Omental fat pad (tissue), 4 donors: ENCODE measurements around the gene COL6A1. TPM values are rescaled to one million over a fixed set of nuclear protein-coding genes. Genes with fewer than 3 reads are reported as not detected.
A peak's percentile ranks its signal among the peaks of the same experiment; 100 is the strongest.

Experiments used
- ATAC-seq: fragments of 150-250 bp; one replicate; pipeline ENCODE4 v1.9.1; 2016; ENCODE audit warnings: mild to moderate bottlenecking, moderate library complexity; ENCODE audit not compliant: low FRiP score
- DNase-seq: peaks from one replicate; pipeline ENCODE4 v3.0.0-alpha.2; 2019; ENCODE audit warnings: low spot score
- total RNA-seq, 4 donors: library from RNA; depleted of rRNA; stranded (reverse); fragments of >200 nt; gene quantifications; one replicate each; pipeline ENCODE4 v1.1.0, GENCODE V29; 2016
- TF ChIP-seq, protein P1 (sequence below), 3 donors: fragments of 450-650 bp; IDR thresholded peaks; one replicate each; pipeline ENCODE4 v1.5.1; 2016 to 2017; ENCODE audit warnings: antibody characterized with exemption in 3 of 3, mild to moderate bottlenecking in 3 of 3, moderate library complexity in 2 of 3

The COL6A1 gene
- total RNA-seq, 4 donors from 2014 or later, result 410 to 1,024 (median 521) TPM

DNA sequence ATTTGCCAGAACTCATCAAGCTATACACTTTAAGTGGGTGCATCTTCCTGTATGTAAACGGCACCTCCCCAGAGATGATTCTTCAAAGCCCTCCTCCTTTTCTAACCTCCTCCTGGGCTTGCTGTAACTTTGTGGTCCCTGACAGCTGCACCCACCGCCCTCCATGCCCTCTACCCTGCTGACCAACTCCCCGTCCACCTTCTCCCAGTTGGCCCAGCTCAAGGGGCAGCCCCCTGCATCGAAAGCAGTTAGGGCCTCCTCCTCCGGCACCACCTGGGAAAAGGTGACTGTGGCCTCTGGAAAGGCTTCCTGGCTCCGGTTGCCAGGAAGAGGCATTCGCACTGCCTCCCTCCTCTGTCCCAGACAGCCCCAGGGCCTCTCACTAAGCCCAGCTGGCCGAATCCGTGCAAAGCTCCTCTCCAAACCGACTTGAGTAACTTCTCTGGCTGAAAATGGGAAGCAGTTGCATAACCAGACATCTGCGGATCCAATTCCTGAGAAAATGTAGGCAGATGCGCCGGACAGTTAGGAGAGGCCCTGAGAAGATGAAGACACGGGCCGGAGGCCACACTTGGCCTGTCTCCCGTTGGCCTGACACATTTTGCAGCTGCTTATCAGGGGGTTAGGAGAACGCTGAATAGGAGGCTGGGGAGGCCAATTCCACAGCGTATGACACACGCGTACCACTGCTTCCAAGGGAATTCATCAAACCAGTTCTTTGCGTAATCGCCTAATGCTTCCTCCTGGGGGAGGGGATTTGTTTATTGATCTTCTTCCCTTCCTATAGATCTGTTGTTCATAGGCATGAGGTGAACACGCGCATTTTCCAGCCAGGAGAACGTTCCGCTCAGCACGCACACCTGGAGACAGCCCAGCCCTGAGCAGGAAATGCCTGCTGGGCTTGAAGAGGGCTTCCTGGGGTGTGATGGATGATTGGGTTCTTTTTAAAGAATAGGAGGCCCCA is 67.6 kb downstream of the COL6A1 start:
- TF ChIP-seq, protein P1, sequence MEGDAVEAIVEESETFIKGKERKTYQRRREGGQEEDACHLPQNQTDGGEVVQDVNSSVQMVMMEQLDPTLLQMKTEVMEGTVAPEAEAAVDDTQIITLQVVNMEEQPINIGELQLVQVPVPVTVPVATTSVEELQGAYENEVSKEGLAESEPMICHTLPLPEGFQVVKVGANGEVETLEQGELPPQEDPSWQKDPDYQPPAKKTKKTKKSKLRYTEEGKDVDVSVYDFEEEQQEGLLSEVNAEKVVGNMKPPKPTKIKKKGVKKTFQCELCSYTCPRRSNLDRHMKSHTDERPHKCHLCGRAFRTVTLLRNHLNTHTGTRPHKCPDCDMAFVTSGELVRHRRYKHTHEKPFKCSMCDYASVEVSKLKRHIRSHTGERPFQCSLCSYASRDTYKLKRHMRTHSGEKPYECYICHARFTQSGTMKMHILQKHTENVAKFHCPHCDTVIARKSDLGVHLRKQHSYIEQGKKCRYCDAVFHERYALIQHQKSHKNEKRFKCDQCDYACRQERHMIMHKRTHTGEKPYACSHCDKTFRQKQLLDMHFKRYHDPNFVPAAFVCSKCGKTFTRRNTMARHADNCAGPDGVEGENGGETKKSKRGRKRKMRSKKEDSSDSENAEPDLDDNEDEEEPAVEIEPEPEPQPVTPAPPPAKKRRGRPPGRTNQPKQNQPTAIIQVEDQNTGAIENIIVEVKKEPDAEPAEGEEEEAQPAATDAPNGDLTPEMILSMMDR (IDR thresholded peaks at IDR 0.05), result no peak
- ATAC-seq (peak; percentile 94), DNase-seq (peak; percentile 44)

DNA sequence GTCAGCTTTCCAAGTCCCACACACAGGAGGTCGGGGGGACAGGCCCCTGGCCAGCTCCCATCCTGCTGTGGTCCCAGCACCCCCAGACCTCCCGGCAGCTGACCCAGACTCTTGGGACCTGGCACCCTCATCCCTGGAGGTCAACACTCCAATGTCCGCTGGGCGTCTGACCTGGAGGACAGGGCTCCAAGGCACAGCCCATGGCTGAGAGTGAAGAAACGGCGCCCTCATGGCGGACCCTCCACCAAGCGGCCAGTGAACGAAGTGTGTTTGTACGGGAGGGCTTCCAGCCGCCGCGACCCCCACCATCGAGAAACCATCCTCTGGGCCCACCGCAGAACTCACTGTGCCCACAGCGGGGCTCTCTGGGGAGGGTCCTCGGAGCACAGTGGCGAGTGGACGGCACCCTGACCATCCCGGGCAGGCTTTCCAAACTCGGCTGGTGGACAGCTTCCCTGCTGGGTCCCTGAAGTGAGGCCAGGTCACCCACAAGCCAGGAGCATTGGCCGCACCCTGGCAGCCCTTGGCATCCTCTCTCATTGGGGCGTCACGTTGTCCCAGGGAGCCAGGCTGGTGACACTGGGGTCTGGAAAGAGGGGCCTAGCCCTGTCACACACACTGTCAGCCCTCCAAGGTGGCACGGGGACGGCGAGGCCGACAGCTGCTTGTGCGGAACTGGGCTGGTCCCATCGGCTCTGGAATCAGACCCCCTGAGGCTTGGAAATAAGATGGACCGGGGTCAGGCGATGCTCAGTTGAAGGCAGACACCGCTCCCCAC is 68.5 kb downstream of the COL6A1 start:
- TF ChIP-seq, protein P1 (IDR thresholded peaks at IDR 0.05), result no peak
- peak; percentile 5 for ATAC-seq
- DNase-seq, result peak; percentile 21

DNA sequence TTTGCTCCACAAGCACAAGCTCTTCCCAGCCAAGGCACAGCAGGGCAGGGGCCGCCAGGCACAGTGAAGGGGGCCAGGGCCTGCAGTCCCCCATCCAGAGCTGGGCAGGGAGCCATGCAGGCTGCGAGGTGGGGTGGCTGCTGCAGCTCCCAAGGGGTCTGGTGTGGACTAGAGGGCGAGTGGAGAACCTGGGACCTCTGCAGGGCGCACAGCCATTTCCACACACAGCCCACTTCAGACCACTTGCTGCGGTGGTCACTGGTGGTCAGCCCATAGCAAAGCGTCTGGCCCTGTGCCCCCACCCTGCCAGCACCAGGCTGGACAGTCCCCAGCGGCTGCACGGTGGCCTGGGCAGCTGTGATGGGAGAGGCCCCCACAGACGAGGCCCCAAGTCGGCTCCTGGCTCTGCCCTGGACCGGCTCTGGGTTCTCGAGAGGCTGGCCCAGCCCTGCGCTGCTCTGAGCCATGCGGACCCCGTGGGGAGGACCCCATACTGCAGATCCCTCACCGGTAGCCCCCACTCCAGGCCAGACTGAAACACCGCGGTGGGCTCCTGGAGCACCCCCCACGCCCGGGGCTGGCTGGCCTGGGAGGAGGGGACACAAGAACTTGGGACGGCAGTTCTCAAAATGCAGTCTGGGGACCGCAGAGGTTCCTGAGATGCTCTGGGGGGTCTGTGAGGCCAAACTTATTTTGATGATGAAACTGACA is 69.3 kb downstream of the COL6A1 start:
- DNase-seq (no peak), ATAC-seq (no peak)
- TF ChIP-seq, protein P1 (IDR thresholded peaks at IDR 0.05), result no peak

DNA sequence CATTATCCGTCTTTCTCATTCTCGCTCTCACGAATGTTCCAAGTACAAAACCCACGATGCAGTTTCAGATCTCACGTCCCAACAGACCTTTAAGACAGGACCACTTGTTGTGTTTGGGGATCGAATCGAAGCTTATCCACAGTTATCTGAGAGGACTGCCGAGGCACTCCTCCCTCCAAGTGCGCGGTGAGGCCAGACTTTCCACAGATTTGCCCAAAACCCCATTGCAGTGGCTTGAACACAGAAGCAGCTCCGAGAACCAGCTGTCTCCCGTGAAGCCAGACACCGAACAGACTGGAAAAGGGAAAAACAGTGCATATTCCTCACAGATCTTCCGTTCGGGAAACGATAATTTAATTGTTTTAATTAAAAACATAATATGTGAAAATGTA is 69.8 kb downstream of the COL6A1 start:
- ATAC-seq (no peak), DNase-seq (no peak)

DNA sequence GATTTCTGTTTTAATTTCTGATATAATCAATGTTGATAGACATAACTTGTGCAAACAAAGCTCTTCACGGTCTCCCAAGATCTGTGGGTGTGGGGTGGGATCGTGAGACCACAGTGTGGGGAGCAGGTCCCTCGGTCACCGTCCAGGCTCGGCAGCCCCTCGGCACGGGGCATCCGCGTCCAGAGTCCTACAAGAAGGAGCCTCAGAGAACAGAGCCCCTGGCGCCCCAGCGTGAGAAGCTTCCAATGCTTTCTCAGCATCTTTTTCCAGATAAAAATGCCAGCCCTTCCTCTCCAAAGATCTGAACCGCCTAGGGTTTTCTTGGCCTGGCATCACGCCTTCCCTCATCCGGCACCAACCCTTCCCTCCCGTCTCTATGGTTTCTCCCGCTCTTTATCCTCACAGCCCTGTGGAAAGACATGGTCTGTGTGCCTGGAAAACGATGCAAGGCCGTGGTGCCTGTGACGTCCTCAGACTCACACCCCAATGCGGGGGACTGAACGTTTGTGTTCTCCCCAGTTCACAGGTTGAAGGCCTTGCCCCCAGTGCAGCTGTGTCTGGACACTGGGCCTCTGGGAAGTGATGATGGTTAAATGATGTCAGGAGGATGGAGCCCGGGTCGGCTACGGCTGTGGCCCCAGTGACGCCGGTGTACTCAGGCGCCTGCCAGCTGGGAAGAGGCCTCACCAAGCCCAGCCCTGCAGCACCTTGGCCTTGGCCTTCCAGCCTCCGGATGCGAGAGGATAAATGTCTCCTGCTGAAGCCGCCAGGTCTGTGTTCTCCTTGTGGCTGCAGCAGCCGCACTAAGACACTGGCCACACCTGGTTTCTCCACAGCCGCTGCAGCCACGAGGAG is 70.5 kb downstream of the COL6A1 start:
- TF ChIP-seq, protein P1 (IDR thresholded peaks at IDR 0.05), result no peak
- DNase-seq (no peak), ATAC-seq (no peak)

More for the DNA sequence above, 69.8 kb downstream of the COL6A1 start:
- TF ChIP-seq, protein P1 (IDR thresholded peaks at IDR 0.05), result no peak
